ENCODE data around the gene TSPAN16.
A peak's percentile ranks its signal among the peaks of the same experiment; 100 is the strongest.
"Not testable (repeated sequence)": the region's sequence is repeated elsewhere in the genome, so short reads cannot be mapped to it uniquely, and the experiment has no call there.

Gene TSPAN16

DNA sequence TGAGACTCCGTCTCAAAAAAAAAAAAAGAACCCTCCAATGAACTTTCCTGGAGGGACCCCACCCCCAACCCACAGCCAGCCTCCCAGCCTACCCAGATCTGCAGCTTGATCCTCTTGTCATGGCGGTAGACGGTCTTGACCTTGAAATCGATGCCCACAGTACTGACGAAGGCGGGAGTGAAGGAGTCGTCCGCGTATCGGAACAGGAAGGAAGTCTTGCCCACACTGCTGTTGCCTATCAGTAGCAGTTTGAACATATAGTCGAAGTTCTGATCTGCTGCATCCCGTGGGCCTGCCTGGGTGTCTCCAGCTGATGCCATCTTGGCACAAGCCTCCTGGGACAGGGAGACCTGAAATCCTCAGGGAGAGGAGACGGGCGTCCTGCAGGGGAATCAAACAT, 41.1 kb downstream of the TSPAN16 start:
- in situ Hi-C loops (cut with HindIII; ENCODE audit: low pct_ligation_motif_present, low pct_unique_long_range_greater_than_20kb, low sequenced_read_pairs) = no loop called here

DNA sequence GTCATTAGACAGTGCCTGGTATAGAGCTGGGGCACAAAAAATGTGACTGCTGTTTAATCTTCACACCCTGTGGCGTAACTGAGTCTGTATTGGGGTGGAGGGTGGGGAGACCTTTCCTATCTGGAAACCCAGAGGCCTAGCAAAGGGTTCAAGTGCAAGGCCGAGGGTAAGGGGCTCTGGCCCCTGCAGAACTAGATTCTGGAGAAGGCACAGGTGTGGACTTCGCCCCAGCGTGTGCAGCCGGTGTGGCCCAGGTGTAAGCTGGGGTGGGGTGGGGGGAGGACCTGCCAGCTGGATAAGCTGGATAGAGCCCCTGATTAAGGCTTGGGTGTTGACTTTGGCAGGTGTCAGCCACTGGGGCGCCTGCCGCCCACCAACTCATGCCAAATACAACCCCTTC, 42.2 kb downstream of the TSPAN16 start:
- DNase-seq = no peak
- in situ Hi-C loops (cut with HindIII; ENCODE audit: low pct_ligation_motif_present, low pct_unique_long_range_greater_than_20kb, low sequenced_read_pairs) = no loop called here

More for the DNA sequence above, 41.1 kb downstream of the TSPAN16 start:
- no peak for DNase-seq

DNA sequence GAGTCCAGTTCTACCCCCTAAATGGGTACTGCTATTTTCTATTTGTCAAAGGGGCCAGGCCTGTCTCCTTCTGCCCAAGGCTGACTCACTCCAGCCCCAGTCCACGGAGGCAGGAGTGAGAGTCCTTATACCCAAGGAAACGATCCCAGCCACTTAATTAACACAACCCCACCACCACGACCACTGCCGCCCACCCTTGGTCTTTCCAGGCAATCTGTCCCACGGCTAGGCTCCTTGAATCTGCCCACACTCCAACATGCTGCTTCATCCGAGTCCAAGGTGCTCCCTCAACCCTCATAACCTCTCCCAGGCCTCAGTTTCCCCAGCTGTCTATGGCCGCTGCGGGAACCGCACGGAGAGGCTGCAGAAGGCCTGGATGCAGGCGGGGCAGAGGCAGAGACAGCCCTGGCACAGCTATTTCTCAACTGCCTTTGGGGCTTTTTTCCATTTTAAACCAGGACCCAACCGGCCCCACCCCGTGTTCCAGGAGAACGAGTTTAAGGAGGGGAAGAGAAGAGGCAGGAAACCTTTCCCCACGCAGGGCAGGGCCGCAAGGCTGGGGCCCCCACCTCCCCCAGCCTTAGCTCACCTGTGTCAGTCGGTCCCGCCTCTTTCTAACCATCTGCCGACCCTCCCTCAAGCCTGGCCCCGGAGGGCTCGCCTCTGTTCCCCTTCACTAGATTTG, 42.8 kb downstream of the TSPAN16 start:
- in situ Hi-C loops (cut with HindIII; ENCODE audit: low pct_ligation_motif_present, low pct_unique_long_range_greater_than_20kb, low sequenced_read_pairs) = no loop called here
- DNase-seq = no peak

DNA sequence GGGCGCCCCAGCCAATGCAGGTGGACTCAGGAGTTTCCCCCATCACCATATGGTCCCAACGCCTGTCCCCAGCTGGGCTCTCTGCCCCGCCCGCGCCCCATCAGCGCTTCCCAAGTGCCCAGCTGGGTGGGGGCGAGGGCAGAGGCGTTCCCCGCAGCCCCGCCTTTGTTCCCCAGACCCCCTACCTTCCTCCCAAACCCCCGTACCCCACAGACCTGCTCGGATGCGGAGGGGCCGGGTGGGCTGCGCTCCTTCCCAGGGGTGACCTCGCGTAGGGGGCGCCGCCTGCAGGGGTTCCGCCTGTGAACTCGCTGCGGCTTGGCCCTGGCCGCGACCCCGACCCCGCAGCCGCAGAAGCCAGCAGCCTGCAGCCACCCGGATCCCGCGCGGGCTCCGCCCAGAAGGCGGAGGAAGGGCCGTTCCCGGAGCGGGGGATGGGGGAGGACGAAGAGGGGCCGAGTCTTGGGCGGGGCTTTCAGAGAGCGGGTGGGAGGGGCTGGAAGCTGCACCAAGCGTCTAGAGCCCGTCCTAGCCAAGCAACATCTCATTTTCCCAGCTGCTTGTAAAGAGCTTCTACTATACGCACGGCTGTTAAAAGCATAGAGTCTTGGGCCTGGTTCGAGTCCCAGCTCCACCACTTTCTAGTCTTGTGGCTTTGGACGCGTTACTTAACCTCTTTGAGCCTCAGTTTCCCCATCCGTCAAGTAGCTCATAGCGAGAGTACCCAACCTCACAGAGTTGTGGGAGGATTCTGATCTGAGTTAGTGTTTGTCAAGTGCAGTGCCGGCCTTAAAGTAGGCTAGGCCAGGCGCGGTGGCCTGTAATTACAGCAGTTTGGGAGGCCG, 43.5 kb downstream of the TSPAN16 start, which contains the start of gene RAB3D:
RAB3D (minus strand) TSS at position 404 of the 845 bp plus-strand sequence. CDS start 2,258 bp downstream, outside the sequence.
- DNase-seq = peak; percentile 86
- in situ Hi-C loops (cut with HindIII; ENCODE audit: low pct_ligation_motif_present, low pct_unique_long_range_greater_than_20kb, low sequenced_read_pairs) = no loop called here

DNA sequence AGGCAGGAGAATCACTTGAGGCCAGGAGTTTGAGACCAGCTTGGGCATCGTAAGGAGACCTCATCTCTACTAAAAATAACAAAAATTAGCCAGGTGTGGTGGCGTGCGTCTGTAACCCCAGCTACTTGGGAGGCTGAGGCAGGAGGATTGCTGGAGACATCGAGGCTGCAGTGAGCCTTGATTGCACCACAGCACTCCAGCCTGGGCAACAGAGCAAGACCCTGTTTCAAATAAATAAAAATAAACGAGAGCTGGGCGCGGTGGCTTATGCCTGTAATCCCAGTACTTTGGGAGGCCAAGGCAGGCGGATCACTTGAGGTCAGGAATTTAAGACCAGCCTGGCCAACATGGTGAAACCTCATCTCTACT, 44.1 kb downstream of the TSPAN16 start:
- in situ Hi-C loops (cut with HindIII; ENCODE audit: low pct_ligation_motif_present, low pct_unique_long_range_greater_than_20kb, low sequenced_read_pairs); DNase-seq: not testable (repeated sequence)

DNA sequence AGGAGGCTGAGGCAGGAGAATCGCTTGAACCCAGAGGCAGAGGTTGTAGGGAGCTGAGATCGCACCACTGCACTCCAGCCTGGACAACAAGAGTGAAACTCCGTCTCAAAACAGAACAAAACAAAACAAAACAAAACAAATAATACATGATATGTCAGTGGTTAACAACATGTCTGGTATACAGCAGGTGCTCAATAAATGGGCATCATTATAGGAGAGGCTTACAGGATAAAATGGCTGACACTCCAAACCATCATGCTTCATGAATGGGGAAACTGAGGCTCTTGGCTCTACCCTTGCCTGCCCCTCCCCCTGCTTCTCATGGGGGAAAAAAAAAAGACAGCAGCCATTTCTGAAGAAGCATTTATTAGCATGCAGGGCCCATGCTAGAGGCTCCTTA, 46.5 kb downstream of the TSPAN16 start:
- no peak for DNase-seq
- in situ Hi-C loops (cut with HindIII; ENCODE audit: low pct_ligation_motif_present, low pct_unique_long_range_greater_than_20kb, low sequenced_read_pairs) = no loop called here

DNA sequence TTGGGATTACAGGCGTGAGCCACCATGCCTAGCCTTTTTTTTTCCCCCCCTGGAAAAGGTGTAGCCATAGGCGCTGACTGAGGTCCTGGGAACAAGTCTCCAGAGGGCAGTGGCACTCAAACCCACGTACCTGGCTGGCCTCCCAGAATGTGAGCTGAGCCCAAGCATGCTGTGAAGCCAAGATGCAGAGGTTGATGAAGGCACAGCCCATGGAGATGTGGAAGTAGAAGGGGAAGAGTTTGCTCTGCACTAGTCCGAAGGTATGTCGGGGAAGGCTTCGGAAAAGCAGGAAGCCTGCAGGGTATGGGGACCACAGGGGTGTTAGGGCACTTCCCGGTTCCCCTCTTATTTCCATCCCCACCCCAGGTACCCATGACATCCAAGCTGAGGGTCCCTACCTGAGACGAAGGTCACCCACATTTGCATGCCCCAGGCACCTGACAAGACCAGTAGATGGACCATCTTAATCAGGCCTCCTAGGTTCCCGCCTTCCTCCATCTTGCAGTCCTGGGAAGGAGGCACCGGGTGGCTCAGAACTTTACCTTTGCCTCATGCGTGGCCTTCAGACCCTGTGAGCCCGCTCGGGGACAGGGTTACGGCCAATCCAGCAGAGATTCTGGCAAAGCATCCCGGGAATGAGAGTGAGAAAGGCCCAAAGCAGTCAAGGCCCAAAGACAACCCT, 49.3 kb downstream of the TSPAN16 start:
- DNase-seq = no peak
- in situ Hi-C loops (cut with HindIII; ENCODE audit: low pct_ligation_motif_present, low pct_unique_long_range_greater_than_20kb, low sequenced_read_pairs) = no loop called here

DNA sequence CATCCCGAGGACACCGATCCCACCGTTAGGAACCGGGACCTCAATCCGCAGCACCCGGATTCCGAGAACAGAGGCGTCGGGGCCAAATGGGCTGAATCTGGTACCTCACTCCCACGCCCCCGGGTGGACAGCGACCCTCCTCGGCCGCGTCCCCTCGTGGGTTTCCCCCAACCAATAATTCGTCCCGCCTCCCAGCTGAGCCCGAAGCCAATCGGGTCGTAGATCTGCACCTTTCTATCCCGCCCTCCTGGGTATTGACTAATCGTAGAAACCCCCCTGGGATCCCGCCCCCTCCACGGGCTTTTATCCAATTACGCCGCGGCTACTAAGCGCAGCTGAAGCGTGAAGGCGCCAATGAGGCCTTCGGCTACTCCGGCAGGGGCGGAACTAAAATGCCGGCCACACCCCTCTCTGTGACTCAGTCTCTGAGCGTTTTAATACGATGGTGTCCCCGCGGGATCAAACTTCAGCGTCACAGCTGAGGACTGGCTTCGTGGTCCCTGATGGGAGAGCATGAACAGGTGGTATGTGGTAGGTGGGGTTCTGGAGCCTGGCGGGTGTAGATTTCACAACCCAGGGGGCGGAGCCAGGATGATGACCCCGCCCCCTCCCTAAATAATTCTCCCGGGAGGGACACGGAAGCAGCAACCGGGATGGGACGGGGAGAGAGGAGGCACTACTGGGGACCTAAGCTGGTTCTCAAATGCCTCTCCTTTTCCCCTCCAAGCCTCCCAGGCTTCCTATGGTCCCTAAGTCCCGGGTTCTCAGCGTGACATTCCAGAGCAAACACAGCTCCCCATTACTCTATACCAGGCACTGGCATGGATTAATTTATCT, 50.4 kb downstream of the TSPAN16 start, which contains the start of the genes CCDC159 and TMEM205:
CCDC159 (plus strand) TSS at position 416 of the 837 bp plus-strand sequence; CDS start at position 504, 88 bp downstream.
TMEM205 (minus strand) TSS at position 165 of the 837 bp plus-strand sequence. CDS start 649 bp downstream, outside the sequence.
- DNase-seq = peak; percentile 98
- in situ Hi-C loops (cut with HindIII; ENCODE audit: low pct_ligation_motif_present, low pct_unique_long_range_greater_than_20kb, low sequenced_read_pairs) = no loop called here

DNA sequence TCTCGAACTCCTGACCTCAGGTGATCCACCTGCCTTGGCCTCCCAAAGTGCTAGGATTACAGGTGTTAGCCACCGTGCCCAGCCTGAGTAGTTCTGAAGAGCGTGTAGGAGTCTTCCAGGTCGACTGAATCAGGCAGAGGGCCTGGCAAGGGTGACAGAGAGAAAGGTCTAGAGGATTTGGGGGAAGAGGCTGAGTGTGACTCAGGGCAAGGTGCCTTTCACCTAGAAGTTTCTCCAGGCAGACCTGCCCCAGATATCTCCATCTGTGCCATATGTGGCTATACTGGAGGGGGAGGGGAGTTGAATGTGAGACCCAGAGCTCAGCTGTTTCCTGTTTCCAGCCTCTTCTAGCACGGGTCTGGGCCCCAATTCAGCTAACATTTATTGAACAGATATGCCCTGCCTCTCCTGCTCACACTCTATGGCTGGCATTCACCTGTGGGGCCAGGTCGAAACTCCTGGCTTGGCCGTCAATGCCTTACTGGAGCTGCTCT, 51.6 kb downstream of the TSPAN16 start:
- DNase-seq = no peak
- in situ Hi-C loops (cut with HindIII; ENCODE audit: low pct_ligation_motif_present, low pct_unique_long_range_greater_than_20kb, low sequenced_read_pairs) = no loop called here

DNA sequence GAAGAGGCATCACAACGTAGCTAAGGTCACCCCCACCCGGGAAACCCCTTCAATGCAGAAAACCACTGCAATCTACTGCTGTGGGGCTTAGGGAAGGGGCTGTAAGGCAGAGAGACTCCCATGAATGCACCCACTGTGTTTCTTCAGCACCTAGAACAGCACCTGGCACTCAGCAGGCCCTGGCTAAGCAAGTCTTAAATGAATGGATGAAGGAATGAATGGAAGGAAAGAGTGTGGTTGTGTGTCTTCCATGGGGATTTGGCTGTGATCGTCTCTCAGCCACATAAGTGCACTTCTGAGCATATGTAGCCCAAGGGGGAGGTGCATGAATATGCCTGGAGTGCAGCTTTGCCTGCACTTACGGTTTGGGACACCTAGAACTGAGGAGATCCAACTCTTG, 53.2 kb downstream of the TSPAN16 start:
- in situ Hi-C loops (cut with HindIII; ENCODE audit: low pct_ligation_motif_present, low pct_unique_long_range_greater_than_20kb, low sequenced_read_pairs) = no loop called here
- no peak for DNase-seq

DNA sequence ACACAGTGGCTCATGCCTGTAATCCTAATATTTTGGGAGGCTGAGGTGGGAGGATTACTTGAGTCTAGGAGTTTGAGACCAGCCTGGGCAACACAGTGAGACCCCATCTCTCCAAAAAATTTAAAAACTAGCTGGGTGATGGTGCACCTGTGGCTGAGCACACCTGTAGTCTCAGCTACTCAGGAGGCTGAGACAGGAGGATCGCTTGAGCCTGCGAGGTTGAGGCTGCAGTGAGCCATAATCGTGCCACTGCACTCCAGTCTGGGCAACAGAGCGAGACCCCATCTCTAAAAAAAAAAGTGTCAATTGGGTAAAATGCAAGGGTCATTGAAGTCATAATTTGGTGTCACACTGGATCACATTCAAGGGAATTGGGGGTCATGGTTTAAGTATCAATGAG, 58.1 kb downstream of the TSPAN16 start:
- DNase-seq; in situ Hi-C loops (cut with HindIII; ENCODE audit: low pct_ligation_motif_present, low pct_unique_long_range_greater_than_20kb, low sequenced_read_pairs): not testable (repeated sequence)

DNA sequence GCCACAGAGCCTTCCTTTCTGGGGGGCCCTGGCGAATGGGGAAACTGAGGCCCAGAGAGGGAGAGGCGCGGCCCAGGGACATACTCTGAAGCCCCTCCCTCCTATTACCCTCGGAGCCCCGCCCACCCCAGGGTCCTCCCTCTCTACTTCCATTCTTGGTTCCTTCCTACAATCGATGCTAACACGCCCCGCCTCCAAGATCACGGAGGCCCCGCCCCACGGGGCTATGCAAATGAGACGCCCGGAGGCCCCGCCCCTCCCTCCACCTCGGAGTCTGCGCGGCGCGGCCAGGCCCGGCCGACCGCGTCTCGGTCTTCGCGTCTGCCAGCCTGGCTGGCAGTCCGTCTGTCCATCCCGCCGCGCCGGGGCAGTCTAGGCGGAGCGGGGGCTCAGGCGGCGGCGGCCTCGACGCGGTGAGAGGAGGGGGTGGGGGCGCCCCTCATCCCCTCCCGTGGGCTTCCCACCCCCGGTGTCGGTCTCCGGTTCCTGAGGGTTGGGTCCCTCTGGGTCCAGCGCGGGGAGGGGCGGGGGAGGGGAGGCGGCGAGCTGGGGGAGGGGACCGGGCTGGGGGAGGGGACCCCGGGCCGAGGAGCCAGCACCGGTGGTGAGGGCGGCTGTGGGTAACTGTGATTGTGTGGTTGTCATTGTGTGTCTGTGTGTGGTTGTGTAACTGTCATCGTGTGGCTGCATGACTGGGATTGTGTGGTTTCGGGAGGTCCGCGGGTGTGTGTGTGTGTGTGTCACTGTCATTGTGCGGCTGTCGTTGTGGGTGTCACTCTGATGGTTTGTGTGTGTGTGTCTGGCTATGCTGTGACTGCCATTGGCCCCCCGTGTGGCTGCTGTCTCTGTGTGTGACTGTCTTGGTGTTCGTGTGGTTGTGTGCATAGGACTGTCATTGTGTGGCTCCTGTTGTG, 59.5 kb downstream of the TSPAN16 start, which contains the start of gene PLPPR2:
PLPPR2 (plus strand) TSS at position 273 of the 914 bp plus-strand sequence. CDS start 2,242 bp downstream, outside the sequence.
- peak; percentile 87 for DNase-seq
- in situ Hi-C loops (cut with HindIII; ENCODE audit: low pct_ligation_motif_present, low pct_unique_long_range_greater_than_20kb, low sequenced_read_pairs) = no loop called here

DNA sequence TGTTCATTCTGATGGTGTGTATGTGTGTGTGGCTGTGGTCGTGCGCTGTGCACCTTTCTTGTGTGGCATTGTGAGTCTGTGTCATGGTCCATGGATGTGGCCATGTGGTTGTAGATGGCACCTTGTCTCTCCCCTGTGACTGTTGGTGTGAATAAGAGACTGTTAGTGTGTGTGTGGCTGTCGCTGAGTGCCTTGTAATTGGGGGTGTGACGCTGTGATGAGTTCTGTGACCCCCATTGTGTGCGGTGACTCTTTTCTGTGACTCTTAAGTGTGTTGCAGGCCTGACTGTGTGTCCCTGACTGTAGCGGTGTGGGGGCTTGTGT, 60.1 kb downstream of the TSPAN16 start:
- in situ Hi-C loops (cut with HindIII; ENCODE audit: low pct_ligation_motif_present, low pct_unique_long_range_greater_than_20kb, low sequenced_read_pairs) = no loop called here

DNA sequence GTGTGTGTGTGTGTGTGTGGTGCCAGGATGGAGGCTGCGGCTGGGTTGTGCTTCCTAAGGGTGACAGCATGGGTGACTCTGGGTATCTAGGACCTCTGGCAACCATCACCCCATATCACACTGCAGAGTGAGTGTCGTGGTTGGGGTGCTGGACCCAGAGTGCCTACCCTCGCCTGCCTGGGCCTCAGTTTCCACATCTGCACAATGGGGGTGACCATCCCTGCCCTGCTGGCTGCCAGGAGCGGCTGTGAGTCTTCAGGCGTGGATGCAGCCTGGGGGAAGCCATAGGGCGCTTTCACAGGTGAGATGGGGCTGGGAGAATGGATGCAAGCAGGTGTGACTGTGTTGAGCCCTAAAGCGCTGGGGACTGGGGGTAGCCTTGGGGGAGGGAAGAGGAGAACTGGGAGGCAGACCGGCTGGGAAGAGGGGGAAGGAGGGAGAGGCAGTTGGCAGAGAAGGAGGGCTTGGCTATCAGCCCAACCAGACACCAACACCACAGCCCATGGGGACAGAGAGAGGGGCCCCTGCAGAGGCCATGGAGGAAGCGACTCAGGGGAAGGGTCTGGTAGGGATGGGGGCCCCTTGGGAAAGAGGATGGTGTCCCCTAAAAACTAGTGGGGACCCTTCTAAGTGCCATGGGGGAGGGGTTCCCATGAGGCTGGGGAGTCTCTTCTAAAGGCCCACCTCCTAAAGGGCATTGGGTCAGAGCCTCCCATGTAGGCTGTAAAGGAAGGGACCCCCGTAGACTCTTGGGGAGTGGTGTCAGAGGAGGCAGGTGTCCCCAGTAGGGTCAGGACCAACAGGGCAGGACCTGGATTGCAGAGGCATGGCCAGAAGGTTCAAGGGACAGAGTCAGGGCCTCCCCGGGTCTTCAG, 61.0 kb downstream of the TSPAN16 start:
- DNase-seq = no peak
- in situ Hi-C loops (cut with HindIII; ENCODE audit: low pct_ligation_motif_present, low pct_unique_long_range_greater_than_20kb, low sequenced_read_pairs) = no loop called here

More for the DNA sequence above, 60.1 kb downstream of the TSPAN16 start:
- no peak for DNase-seq

DNA sequence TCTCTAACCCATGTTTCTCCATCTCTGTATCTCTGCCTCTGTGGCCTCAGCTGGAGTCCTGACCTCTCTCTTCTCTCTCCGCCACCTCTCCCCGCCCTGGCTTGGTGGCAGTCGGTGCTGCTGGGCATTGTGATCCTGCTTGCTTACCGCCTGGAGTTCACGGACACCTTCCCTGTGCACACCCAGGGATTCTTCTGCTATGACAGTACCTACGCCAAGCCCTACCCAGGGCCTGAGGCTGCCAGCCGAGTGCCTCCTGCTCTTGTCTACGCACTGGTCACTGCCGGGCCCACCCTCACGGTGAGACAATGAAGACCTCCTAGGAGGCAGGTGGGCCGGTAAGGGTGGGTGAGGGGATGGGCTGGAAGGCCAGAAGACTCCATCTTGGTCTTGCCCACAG, 63.5 kb downstream of the TSPAN16 start:
- in situ Hi-C loops (cut with HindIII; ENCODE audit: low pct_ligation_motif_present, low pct_unique_long_range_greater_than_20kb, low sequenced_read_pairs) = no loop called here
- no peak for DNase-seq

DNA sequence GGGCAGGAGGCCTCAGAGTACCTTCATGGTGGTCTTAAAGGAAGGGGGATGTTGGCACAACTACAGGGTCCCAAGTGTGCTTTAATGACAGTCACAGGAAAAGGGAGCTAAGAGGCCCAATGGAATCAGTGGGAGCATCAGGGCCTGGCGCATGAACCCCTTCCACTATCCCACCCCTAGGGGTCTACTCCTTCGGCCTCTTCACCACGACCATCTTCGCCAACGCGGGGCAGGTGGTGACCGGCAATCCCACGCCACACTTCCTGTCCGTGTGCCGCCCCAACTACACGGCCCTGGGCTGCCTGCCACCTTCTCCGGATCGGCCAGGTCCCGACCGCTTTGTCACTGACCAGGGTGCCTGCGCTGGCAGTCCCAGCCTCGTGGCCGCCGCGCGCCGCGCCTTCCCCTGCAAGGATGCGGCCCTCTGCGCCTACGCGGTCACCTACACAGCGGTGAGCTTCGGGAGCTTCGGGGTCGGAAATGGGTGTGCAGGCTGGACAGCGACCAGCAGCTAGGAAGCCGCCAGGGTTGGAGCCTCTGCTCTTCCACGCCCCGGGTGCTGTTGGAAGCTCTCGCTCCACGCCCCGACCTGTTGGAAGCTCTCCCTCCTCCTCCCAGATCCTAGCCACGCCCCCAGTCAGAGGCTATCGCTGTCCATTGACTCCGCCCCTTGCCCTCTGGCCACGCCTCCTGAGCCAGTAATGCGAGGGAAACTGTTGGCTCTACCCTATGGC, 65.2 kb downstream of the TSPAN16 start:
- DNase-seq = no peak
- in situ Hi-C loops (cut with HindIII; ENCODE audit: low pct_ligation_motif_present, low pct_unique_long_range_greater_than_20kb, low sequenced_read_pairs) = no loop called here
